ENCODE results near the gene HDAC5.

The HDAC5 gene

DNA sequence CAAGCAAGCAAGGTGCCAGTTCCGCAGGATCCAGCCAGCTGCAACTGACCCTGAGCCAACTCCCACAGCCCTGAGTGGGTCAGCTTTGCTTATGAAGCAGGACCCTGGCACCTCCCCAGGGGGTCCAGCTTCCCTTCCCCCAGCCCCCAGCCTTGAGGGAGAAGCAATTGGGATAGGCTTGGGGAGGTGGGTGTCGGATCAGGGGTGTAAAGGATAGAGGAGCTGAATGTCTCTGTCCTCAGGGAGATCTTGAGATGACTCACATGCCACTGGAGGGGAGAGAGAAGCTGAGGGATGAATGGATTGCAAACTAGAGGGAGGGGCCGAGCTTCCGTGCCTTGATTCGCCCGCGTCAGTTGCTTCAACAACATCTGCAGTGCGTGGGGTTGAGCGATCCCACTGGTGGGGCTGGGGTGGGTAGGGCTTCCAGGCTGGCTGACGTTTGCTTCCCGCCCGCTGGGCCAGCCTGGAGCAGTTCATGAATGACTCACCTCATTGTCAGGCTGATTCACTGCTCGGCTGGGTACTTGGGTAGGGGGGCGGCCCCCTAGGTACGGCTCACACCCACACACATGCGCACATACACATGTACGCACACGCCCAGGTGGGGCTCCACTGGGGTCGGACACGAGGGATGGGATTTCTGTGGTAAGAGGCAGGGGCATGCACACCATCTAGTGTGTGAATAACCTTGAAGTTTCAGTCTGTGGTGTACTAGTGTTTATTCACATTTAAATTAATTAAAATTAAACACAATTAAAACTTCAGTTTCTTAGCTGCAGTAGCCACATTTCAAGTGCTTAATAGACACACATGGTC lies 14.7 kb upstream of the HDAC5 start (continued):
- TF ChIP-seq ZBTB8A (tag by site-specific recombination; IDR thresholded peaks at IDR 0.05) (peak; percentile 50; the same call in 1 of the 2 replicates), MEIS1 (CRISPR knock-in tag; IDR thresholded peaks at IDR 0.05; ENCODE audit: borderline replicate concordance) (no peak), KLF1 (tag by site-specific recombination; IDR thresholded peaks at IDR 0.05) (peak; percentile 92), ZNF394 (tag by site-specific recombination; IDR thresholded peaks at IDR 0.05; ENCODE audit: borderline replicate concordance) (peak; percentile 99), ZNF658 (tag by site-specific recombination; IDR thresholded peaks at IDR 0.05) (no peak), ZFHX2 (tag by site-specific recombination; conservative IDR thresholded peaks at IDR 0.05) (peak; percentile 92), KLF7 (tag by site-specific recombination; IDR thresholded peaks at IDR 0.05; ENCODE audit: borderline replicate concordance) (0 out of 2 replicates have a peak, but pooled peaks have one; percentile 58), ZNF837 (tag by site-specific recombination; IDR thresholded peaks at IDR 0.05) (no peak), ZNF274 (IDR thresholded peaks at IDR 0.05; ENCODE audit: low read length) (no peak), ZNF274 (tag by site-specific recombination; IDR thresholded peaks at IDR 0.05; ENCODE audit: borderline replicate concordance) (no peak), ZNF24 (tag by site-specific recombination; IDR thresholded peaks at IDR 0.05) (peak; percentile 69; the same call in 1 of the 2 replicates), GLI4 (tag by site-specific recombination; IDR thresholded peaks at IDR 0.05) (no peak), ZNF670 (tag by site-specific recombination; IDR thresholded peaks at IDR 0.05; ENCODE audit: low read depth) (no peak), SP2 (tag by site-specific recombination; IDR thresholded peaks at IDR 0.05) (peak; percentile 89), RBAK (tag by site-specific recombination; IDR thresholded peaks at IDR 0.05) (no peak), SP7 (tag by site-specific recombination; IDR thresholded peaks at IDR 0.05) (peak; percentile 88), ZNF140 (tag by site-specific recombination; IDR thresholded peaks at IDR 0.05) (no peak), KLF9 (tag by site-specific recombination; IDR thresholded peaks at IDR 0.05; ENCODE audit: low read depth) (peak; percentile 97), ZNF239 (tag by site-specific recombination; IDR thresholded peaks at IDR 0.05) (no peak), BCL11B (tag by site-specific recombination; IDR thresholded peaks at IDR 0.05; ENCODE audit: low read depth) (no peak), ZNF791 (tag by site-specific recombination; IDR thresholded peaks at IDR 0.05) (no peak), ZNF626 (tag by site-specific recombination; IDR thresholded peaks at IDR 0.05) (no peak), ZIC2 (tag by site-specific recombination; IDR thresholded peaks at IDR 0.05) (peak; percentile 98), ZNF701 (tag by site-specific recombination; IDR thresholded peaks at IDR 0.05) (no peak)
- TF ChIP-seq, protein P1, sequence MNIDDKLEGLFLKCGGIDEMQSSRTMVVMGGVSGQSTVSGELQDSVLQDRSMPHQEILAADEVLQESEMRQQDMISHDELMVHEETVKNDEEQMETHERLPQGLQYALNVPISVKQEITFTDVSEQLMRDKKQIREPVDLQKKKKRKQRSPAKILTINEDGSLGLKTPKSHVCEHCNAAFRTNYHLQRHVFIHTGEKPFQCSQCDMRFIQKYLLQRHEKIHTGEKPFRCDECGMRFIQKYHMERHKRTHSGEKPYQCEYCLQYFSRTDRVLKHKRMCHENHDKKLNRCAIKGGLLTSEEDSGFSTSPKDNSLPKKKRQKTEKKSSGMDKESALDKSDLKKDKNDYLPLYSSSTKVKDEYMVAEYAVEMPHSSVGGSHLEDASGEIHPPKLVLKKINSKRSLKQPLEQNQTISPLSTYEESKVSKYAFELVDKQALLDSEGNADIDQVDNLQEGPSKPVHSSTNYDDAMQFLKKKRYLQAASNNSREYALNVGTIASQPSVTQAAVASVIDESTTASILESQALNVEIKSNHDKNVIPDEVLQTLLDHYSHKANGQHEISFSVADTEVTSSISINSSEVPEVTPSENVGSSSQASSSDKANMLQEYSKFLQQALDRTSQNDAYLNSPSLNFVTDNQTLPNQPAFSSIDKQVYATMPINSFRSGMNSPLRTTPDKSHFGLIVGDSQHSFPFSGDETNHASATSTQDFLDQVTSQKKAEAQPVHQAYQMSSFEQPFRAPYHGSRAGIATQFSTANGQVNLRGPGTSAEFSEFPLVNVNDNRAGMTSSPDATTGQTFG (tag by site-specific recombination; IDR thresholded peaks at IDR 0.05; ENCODE audit: borderline replicate concordance), result no peak
- TF ChIP-seq, protein P2, sequence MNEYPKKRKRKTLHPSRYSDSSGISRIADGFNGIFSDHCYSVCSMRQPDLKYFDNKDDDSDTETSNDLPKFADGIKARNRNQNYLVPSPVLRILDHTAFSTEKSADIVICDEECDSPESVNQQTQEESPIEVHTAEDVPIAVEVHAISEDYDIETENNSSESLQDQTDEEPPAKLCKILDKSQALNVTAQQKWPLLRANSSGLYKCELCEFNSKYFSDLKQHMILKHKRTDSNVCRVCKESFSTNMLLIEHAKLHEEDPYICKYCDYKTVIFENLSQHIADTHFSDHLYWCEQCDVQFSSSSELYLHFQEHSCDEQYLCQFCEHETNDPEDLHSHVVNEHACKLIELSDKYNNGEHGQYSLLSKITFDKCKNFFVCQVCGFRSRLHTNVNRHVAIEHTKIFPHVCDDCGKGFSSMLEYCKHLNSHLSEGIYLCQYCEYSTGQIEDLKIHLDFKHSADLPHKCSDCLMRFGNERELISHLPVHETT (tag by site-specific recombination; IDR thresholded peaks at IDR 0.05), result peak; percentile 71; the same call in 1 of the 2 replicates
- TF ChIP-seq, protein P3, sequence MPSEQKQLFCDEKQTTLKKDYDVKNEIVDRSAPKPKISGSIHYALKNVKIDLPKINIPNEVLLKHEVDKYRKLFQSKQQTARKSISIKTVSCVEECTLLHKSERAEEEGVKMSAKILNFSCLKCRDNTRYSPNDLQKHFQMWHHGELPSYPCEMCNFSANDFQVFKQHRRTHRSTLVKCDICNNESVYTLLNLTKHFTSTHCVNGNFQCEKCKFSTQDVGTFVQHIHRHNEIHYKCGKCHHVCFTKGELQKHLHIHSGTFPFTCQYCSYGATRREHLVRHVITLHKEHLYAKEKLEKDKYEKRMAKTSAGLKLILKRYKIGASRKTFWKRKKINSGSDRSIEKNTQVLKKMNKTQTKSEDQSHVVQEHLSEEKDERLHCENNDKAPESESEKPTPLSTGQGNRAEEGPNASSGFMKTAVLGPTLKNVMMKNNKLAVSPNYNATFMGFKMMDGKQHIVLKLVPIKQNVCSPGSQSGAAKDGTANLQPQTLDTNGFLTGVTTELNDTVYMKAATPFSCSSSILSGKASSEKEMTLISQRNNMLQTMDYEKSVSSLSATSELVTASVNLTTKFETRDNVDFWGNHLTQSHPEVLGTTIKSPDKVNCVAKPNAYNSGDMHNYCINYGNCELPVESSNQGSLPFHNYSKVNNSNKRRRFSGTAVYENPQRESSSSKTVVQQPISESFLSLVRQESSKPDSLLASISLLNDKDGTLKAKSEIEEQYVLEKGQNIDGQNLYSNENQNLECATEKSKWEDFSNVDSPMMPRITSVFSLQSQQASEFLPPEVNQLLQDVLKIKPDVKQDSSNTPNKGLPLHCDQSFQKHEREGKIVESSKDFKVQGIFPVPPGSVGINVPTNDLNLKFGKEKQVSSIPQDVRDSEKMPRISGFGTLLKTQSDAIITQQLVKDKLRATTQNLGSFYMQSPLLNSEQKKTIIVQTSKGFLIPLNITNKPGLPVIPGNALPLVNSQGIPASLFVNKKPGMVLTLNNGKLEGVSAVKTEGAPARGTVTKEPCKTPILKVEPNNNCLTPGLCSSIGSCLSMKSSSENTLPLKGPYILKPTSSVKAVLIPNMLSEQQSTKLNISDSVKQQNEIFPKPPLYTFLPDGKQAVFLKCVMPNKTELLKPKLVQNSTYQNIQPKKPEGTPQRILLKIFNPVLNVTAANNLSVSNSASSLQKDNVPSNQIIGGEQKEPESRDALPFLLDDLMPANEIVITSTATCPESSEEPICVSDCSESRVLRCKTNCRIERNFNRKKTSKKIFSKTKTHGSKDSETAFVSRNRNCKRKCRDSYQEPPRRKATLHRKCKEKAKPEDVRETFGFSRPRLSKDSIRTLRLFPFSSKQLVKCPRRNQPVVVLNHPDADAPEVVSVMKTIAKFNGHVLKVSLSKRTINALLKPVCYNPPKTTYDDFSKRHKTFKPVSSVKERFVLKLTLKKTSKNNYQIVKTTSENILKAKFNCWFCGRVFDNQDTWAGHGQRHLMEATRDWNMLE (tag by site-specific recombination; conservative IDR thresholded peaks at IDR 0.05; ENCODE audit: low read depth), result no peak
- TF ChIP-seq, protein P4, sequence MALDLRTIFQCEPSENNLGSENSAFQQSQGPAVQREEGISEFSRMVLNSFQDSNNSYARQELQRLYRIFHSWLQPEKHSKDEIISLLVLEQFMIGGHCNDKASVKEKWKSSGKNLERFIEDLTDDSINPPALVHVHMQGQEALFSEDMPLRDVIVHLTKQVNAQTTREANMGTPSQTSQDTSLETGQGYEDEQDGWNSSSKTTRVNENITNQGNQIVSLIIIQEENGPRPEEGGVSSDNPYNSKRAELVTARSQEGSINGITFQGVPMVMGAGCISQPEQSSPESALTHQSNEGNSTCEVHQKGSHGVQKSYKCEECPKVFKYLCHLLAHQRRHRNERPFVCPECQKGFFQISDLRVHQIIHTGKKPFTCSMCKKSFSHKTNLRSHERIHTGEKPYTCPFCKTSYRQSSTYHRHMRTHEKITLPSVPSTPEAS (tag by site-specific recombination; IDR thresholded peaks at IDR 0.05), result 0 out of 2 replicates have a peak, but pooled peaks have one; percentile 13
- TF ChIP-seq, protein P5, sequence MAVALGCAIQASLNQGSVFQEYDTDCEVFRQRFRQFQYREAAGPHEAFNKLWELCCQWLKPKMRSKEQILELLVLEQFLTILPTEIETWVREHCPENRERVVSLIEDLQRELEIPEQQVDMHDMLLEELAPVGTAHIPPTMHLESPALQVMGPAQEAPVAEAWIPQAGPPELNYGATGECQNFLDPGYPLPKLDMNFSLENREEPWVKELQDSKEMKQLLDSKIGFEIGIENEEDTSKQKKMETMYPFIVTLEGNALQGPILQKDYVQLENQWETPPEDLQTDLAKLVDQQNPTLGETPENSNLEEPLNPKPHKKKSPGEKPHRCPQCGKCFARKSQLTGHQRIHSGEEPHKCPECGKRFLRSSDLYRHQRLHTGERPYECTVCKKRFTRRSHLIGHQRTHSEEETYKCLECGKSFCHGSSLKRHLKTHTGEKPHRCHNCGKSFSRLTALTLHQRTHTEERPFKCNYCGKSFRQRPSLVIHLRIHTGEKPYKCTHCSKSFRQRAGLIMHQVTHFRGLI (tag by site-specific recombination; IDR thresholded peaks at IDR 0.05), result peak; percentile 95
